OCI-LY7 (cell line): ENCODE measurements around the gene IQSEC1.

ENCODE experiments used
- CTCF ChIP-seq: fragments of 200-600 bp; sonication (generic); conservative IDR thresholded peaks from 2 replicates; pipeline ENCODE4 v1.5.1; 2014; ENCODE audit warnings: mild to moderate bottlenecking, antibody characterized with exemption, low read length, moderate library complexity, mixed read lengths
- EZH2phosphoT487 ChIP-seq: fragments of 200-600 bp; sonication (generic); IDR thresholded peaks from 2 replicates; pipeline ENCODE4 v1.6.1; 2018; ENCODE audit warnings: low read depth, borderline replicate concordance, mild to moderate bottlenecking, mixed run types, antibody characterized with exemption, low read length, moderate library complexity, mixed read lengths

- no peak for TF ChIP-seq CTCF
- no peak for TF ChIP-seq EZH2phosphoT487
These were observed 6.3 kb upstream of the IQSEC1 start for GRCh38 chr3:13079510-13079909.
